ENCODE measurements around the gene ZNF23. TPM values are rescaled to one million over a fixed set of nuclear protein-coding genes. Genes with fewer than 3 reads are reported as not detected.

The ZNF23 gene
- total RNA-seq, 1 donor from 2014 or later: 0.43 TPM

- H3K27me3 ChIP-seq: no peaks in the 10 kb centered on the region
- H3K27ac ChIP-seq: no peak overlapping the region
- no peak for DNase-seq (ENCODE audit: low spot score in 2 of 2)
- intact Hi-C loops (cut with DNase I): no loop called here
- no peaks in the 10 kb centered on the region for H3K9me3 ChIP-seq
- no peaks in the 10 kb centered on the region for H3K36me3 ChIP-seq
- H3K4me1 ChIP-seq: no peaks in the 10 kb centered on the region
- no peak overlapping the region for H3K4me3 ChIP-seq
- TF ChIP-seq CTCF (IDR thresholded peaks at IDR 0.05): no peak
Observed at GRCh38 chr16:71423865-71424264, 38.2 kb downstream of the ZNF23 start.

- H3K4me3 ChIP-seq: no peak overlapping the region
- no peaks in the 10 kb centered on the region for H3K27me3 ChIP-seq
- intact Hi-C loops (cut with DNase I): no loop called here
- DNase-seq (ENCODE audit: low spot score in 2 of 2): no peak
- no peaks in the 10 kb centered on the region for H3K36me3 ChIP-seq
- no peaks in the 10 kb centered on the region for H3K9me3 ChIP-seq
- no peak for TF ChIP-seq CTCF (IDR thresholded peaks at IDR 0.05)
- H3K27ac ChIP-seq: no peak overlapping the region
- no peaks in the 10 kb centered on the region for H3K4me1 ChIP-seq
Observed at GRCh38 chr16:71423016-71423415, 39.0 kb downstream of the ZNF23 start.

- TF ChIP-seq CTCF (IDR thresholded peaks at IDR 0.05): no peak
- no peak overlapping the region for H3K4me3 ChIP-seq
- no peaks in the 10 kb centered on the region for H3K4me1 ChIP-seq
- H3K9me3 ChIP-seq: no peaks in the 10 kb centered on the region
- no peak for DNase-seq (ENCODE audit: low spot score in 2 of 2)
- intact Hi-C loops (cut with DNase I): no loop called here
- H3K36me3 ChIP-seq: no peaks in the 10 kb centered on the region
- H3K27me3 ChIP-seq: no peaks in the 10 kb centered on the region
- no peak overlapping the region for H3K27ac ChIP-seq
Observed at GRCh38 chr16:71421911-71422310, 40.1 kb downstream of the ZNF23 start.

GRCh38 chr16:71414038-71414437 lies 48.0 kb downstream of the ZNF23 start:
- DNase-seq (ENCODE audit: low spot score in 2 of 2): no peak
- TF ChIP-seq CTCF (IDR thresholded peaks at IDR 0.05): no peak
- Histone ChIP-seq H3K27ac (no peak overlapping the region), H3K4me1 (no peaks in the 10 kb centered on the region), H3K27me3 (no peaks in the 10 kb centered on the region), H3K36me3 (no peaks in the 10 kb centered on the region), H3K4me3 (no peak overlapping the region), H3K9me3 (no peaks in the 10 kb centered on the region)
- intact Hi-C loops (cut with DNase I): loop anchor here (5.0 kb wide), 1 partner anchor 198 kb away; no protein-coding TSS in a partner anchor

GRCh38 chr16:71413341-71413740 lies 48.7 kb downstream of the ZNF23 start:
- Histone ChIP-seq H3K9me3 (no peaks in the 10 kb centered on the region), H3K36me3 (no peaks in the 10 kb centered on the region), H3K27ac (no peak overlapping the region), H3K4me1 (no peaks in the 10 kb centered on the region), H3K4me3 (no peak overlapping the region), H3K27me3 (no peaks in the 10 kb centered on the region)
- DNase-seq (ENCODE audit: low spot score in 2 of 2): no peak
- intact Hi-C loops (cut with DNase I): loop anchor here (5.0 kb wide), 1 partner anchor 199 kb away; no protein-coding TSS in a partner anchor
- TF ChIP-seq CTCF (IDR thresholded peaks at IDR 0.05): no peak
